HUES64 (cell line): ENCODE results near the gene SRC.

ENCODE experiments used
- H3K27ac ChIP-seq: 2 replicates; pipeline ENCODE4 v1.7.0; 2013; ENCODE audit warnings: low read depth, low read length, inconsistent platforms
- H3K27me3 ChIP-seq: 2 replicates; pipeline ENCODE4 v1.6.1; 2013; ENCODE audit warnings: mild to moderate bottlenecking, low read length; ENCODE audit not compliant: insufficient read depth
- H3K36me3 ChIP-seq: 2 replicates; pipeline ENCODE4 v1.6.1; 2013; ENCODE audit warnings: mild to moderate bottlenecking, low read length; ENCODE audit not compliant: insufficient read depth
- H3K4me1 ChIP-seq: 2 replicates; pipeline ENCODE4 v1.6.1; 2013; ENCODE audit warnings: mild to moderate bottlenecking, low read length, moderate library complexity; ENCODE audit not compliant: insufficient read depth
- H3K4me3 ChIP-seq: 2 replicates; pipeline ENCODE4 v1.5.1; 2013; ENCODE audit warnings: mild to moderate bottlenecking, low read length, moderate library complexity
- H3K9ac ChIP-seq: 2 replicates; pipeline ENCODE4 v1.6.1; 2013; ENCODE audit warnings: mild to moderate bottlenecking, low read depth, low read length
- H3K9me3 ChIP-seq: 2 replicates; pipeline ENCODE4 v1.6.1; 2013; ENCODE audit warnings: low read depth, low read length; ENCODE audit not compliant: insufficient read depth
- WGBS: fragments of 150-250, 120-280 bp; methylation state at CpG from one replicate; pipeline ENCODE4 v1.1.7; 2013; ENCODE audit warnings: missing lambda C conversion rate; 5-methylcytosine and 5-hydroxymethylcytosine counted together

The SRC gene

DNA sequence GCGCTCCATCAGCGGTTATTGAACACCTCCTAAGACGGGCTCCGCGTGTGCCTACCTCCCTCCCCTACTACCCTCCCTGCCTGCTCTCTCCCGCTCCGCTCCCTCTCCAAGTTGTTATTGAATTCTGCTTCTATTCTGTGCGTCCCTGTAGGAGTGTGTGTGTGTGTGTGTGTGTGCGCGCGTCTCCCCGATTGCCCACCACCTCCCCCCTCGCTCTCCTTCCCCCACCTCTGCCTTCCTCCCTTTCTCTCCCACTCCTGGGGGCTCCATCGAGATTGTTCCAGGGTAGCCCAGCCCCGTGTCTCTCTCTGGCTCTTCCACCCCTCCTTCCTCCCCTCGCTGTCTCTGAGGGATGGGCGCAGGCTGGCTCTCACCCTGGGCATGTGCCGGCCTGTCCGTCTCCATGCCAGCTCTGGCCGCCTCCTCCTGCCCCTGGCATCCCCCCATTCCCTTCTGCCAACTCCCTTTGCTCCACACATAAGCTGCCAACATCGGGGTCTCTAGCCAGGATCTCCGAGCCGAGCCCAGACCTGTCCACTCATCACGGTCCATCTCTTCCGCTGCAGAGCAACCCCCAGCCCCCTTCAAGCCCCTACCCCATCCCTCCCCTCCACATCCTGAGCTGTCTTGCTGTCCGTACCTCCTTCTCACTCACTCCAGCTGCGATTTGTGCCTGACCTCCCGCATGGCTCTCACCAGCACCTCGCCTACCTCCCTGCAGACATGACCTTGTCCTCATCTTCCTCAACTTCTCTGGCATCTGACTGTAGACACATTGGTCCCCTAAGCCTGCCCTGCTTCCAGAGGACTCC is 68.5 kb downstream of the SRC start:
- Histone ChIP-seq H3K4me1 (peaks cover 34% of the 10 kb centered on the region), H3K9ac (no peak overlapping the region), H3K4me3 (0 out of 2 replicates have a peak overlapping the region, but pooled peaks have one; percentile 7), H3K27ac (no peak overlapping the region), H3K27me3 (peaks cover 30% of the 10 kb centered on the region), H3K36me3 (no peaks in the 10 kb centered on the region), H3K9me3 (no peaks in the 10 kb centered on the region)
- 69% methylated on average over 24 of the region's 29 CpGs for WGBS

- 86% methylated on average over 30 of the region's 30 CpGs for WGBS
- Histone ChIP-seq H3K9me3 (no peaks in the 10 kb centered on the region), H3K36me3 (no peaks in the 10 kb centered on the region), H3K27me3 (peaks cover 30% of the 10 kb centered on the region), H3K4me1 (peaks cover 41% of the 10 kb centered on the region), H3K9ac (no peak overlapping the region), H3K27ac (no peak overlapping the region), H3K4me3 (no peak overlapping the region)
These were observed 69.5 kb downstream of the SRC start for GRCh38 chr20:37415118-37416085.

DNA sequence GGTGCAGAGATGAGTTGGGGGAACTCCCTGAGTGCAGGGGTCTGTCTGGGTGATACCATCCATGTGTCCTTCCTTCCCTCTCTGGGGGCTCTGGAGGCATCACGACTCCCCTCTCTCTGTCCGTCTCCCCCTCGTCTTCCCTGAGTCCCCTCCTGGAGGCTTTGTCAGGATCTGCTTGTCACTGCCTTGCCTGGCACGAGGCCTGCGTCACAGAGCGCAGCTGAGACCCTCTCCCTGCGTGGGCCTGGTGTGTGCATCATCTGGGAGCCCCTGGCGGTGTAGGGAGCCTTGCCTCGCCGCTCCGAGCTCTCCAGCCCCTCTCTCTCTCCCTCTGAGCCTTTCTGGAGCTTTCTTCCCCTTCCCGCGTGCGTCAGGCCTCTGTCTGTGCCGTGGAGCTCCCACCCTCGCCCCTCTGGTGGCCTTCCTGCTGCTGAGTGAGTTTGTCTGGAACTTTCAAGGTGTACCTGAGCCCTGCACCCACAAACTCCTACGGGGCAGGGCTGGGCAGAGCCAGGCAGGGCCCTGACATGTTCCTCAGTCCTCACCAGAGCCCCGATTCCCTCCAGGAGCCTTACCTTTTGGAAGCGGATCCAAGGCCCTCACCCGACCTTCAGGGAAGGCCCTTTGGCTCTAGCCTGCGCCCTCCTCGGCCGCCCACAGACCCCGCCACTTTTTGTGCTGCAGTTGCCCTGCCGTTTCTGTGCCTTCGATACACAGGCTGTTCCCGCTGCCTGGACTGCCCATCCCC is 70.3 kb downstream of the SRC start:
- no peaks in the 10 kb centered on the region for H3K9me3 ChIP-seq
- H3K9ac ChIP-seq: no peak overlapping the region
- peaks cover 41% of the 10 kb centered on the region for H3K4me1 ChIP-seq
- peaks cover 30% of the 10 kb centered on the region for H3K27me3 ChIP-seq
- 88% methylated on average over 27 of the region's 27 CpGs for WGBS
- no peaks in the 10 kb centered on the region for H3K36me3 ChIP-seq
- no peak overlapping the region for H3K4me3 ChIP-seq
- H3K27ac ChIP-seq: no peak overlapping the region

DNA sequence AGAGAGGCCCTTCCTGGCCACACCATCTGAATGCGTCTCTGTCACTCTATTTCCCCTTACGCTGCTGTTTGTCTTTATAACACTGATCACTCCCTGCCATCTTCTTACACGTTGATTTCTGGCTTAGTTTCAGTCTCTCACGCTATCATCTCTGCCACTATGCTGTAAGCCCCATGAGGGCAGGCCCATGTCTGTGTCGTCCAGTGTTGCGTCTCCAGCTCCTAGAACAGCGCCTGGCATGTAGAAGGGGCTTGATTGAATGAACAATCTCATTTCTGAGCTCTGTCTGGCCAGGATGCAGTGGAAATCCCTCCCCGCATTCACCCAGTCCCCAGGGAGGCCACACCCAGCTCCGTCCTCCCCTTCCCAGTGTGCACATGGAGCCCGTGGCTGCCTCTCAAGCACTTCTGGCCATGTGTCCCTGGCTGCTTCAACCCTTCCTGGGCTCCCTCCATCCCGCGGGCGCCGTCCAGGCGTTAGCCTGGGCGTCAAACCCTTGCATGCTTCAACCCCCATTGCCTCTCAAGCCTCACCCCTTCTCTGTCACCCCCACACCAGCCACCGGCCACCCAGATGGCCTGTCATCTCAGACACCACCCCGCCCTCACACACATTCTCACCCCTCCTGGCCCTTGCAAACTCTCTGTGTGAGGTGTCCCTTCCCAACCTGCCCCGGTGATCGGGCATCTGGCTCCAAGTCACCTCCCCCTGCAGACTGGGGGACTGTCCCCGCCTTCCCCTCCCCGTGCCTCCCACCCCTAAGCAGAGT is 71.1 kb downstream of the SRC start:
- Histone ChIP-seq H3K9me3 (no peaks in the 10 kb centered on the region), H3K4me3 (no peak overlapping the region), H3K27ac (no peak overlapping the region), H3K9ac (no peak overlapping the region), H3K36me3 (no peaks in the 10 kb centered on the region), H3K4me1 (peaks cover 41% of the 10 kb centered on the region), H3K27me3 (peaks cover 30% of the 10 kb centered on the region)
- WGBS: 87% methylated on average over 22 of the region's 22 CpGs

- no peak overlapping the region for H3K4me3 ChIP-seq
- no peak overlapping the region for H3K27ac ChIP-seq
- H3K9ac ChIP-seq: no peak overlapping the region
- peaks cover 30% of the 10 kb centered on the region for H3K27me3 ChIP-seq
- H3K36me3 ChIP-seq: no peaks in the 10 kb centered on the region
- 70% methylated on average over 22 of the region's 22 CpGs for WGBS
- H3K4me1 ChIP-seq: peaks cover 41% of the 10 kb centered on the region
- H3K9me3 ChIP-seq: no peaks in the 10 kb centered on the region
These were observed 71.9 kb downstream of the SRC start for GRCh38 chr20:37417617-37418467.

GRCh38 chr20:37418591-37419109 is 72.7 kb downstream of the SRC start:
- H3K4me3 ChIP-seq: no peak overlapping the region
- H3K36me3 ChIP-seq: no peaks in the 10 kb centered on the region
- peaks cover 27% of the 10 kb centered on the region for H3K27me3 ChIP-seq
- H3K27ac ChIP-seq: no peak overlapping the region
- H3K4me1 ChIP-seq: peaks cover 36% of the 10 kb centered on the region
- no peaks in the 10 kb centered on the region for H3K9me3 ChIP-seq
- WGBS: 80% methylated on average over 2 of the region's 2 CpGs
- no peak overlapping the region for H3K9ac ChIP-seq

GRCh38 chr20:37419307-37419706 is 73.4 kb downstream of the SRC start:
- H3K27ac ChIP-seq: no peak overlapping the region
- H3K27me3 ChIP-seq: peaks cover 21% of the 10 kb centered on the region
- no peak overlapping the region for H3K4me3 ChIP-seq
- H3K9ac ChIP-seq: no peak overlapping the region
- WGBS: 94% methylated on average over 3 of the region's 3 CpGs
- H3K9me3 ChIP-seq: no peaks in the 10 kb centered on the region
- no peaks in the 10 kb centered on the region for H3K36me3 ChIP-seq
- H3K4me1 ChIP-seq: peaks cover 32% of the 10 kb centered on the region

DNA sequence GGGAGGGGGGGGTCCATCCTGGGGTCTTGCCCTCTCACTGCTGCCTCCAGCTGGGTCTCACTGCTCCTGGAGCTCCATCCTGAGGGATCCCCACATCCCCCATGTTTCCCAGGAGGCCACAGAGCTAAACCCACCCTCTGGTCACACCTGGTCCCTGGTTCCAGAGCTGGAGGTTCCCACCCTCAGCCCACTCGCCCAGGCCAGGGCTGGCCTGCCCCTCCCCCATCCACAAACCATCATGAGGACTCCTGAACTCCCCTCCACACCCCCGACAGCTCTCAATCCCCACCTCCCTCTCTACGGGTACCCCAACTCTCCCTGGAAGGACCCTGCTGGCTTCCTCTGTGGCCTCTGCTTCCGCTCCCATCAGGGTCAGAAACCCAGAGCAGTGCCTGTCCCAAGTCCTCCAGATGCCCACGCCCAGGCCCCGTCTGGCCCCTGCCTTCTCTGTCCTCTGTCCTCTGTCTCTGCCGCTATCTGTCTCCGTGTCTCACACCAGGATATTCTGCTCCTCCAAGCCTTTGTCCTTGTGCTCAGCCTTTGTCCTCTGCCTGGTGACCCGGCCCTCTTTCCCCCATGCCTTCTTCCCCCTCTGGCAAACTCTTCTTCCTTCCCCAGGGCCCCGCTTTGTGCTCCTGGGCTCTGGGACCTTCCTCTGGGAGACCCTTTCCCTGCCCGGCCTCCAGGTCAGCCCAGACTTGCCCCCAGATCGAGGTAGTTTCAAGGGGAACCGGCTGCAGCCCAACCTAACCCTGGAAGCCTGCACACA is 74.0 kb downstream of the SRC start:
- WGBS: 71% methylated on average over 13 of the region's 13 CpGs
- H3K27me3 ChIP-seq: peaks cover 15% of the 10 kb centered on the region
- H3K9ac ChIP-seq: no peak overlapping the region

DNA sequence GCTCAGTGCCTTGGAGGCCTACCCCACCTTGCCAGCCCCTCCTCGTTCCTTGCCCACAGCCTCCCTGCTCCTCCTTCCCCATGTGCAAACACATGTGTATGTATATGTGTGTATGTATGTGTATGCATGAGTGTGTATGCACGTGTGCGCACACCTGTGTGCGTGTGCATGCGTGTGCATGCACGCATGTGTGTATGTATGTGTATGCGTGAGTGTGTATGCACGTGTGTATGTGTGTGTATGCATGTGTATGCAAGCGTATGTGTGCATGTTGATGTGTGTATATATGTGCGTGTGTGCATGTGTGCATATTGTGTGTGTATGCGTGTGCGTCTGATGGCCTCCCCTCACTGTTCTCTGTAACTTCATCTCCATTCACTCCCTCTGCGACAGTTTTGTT is 74.7 kb downstream of the SRC start:
- H3K27me3 ChIP-seq: peaks cover 8% of the 10 kb centered on the region; the same call in 1 of the 2 replicates

More for the DNA sequence above, 74.0 kb downstream of the SRC start:
- no peaks in the 10 kb centered on the region for H3K36me3 ChIP-seq
- H3K9me3 ChIP-seq: no peaks in the 10 kb centered on the region
- H3K27ac ChIP-seq: no peak overlapping the region
- H3K4me1 ChIP-seq: peaks cover 32% of the 10 kb centered on the region
- H3K4me3 ChIP-seq: no peak overlapping the region

More for the DNA sequence above, 74.7 kb downstream of the SRC start:
- H3K4me3 ChIP-seq: no peak overlapping the region
- no peaks in the 10 kb centered on the region for H3K36me3 ChIP-seq
- H3K27ac ChIP-seq: no peak overlapping the region
- H3K4me1 ChIP-seq: peaks cover 32% of the 10 kb centered on the region
- H3K9me3 ChIP-seq: no peaks in the 10 kb centered on the region
- WGBS: 94% methylated on average over 12 of the region's 13 CpGs
- H3K9ac ChIP-seq: no peak overlapping the region
